ENCODE data around the gene FAM107B.

DNA sequence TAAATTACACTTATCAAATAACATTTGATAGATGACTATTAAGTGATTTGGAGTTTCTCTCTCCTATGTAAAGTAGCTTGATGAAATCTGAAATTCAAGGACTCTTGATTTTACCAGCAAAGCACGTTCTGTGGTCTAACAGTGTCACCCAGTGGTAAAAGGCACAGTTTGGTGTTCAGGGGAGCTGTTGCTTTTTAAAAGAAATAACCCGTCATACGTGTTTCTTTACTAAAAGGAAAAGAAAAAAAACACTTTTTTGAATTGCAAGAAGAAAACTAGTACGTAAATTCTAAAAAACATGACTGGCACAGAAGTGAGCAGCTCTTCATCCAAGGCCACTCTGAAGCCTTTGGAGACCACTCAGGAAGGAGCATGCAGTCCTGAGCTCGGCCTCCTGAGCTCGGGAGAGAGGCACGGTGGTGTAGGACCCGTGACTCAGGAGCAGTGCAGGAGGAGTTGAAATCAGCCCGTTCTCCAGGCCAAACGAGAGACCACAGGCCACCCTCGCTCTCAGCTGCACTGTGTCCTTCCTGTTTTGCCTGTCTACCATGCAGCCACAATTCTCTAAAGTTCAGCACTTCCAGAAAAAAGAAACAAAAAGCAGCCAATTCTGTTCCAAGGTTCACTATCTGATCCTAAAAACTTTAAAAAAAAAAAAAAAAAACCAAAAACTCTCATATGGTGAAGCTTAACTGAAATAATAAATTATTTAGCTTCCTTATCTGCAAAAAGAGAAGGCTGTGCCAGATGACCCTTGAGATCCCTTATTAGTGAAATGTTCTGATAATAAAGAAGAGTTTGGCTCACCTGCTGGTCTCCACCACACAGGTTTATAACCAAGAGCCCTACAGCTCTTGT lies 231.4 kb downstream of the FAM107B start:
- peak in 1 of 3 experiments; percentile 6; a peak in 1 of 4 replicates for TF ChIP-seq CTCF (IDR thresholded peaks at IDR 0.05; ENCODE audit: control extremely low read depth in 1 of 3, insufficient read depth in 1 of 3, low read depth in 1 of 3, low read length in 3 of 3)
- no peak for TF ChIP-seq TAF1 (IDR thresholded peaks at IDR 0.05; ENCODE audit: low read depth, low read length)
- TF ChIP-seq POLR2AphosphoS5 (IDR thresholded peaks at IDR 0.05; ENCODE audit: low read depth, low read length), result no peak
- TF ChIP-seq GTF2F1 (IDR thresholded peaks at IDR 0.05; ENCODE audit: borderline replicate concordance, low read depth, low read length), result no peak

Data from H1 (cell line).